ENCODE results near the gene CLDN5.

DNA sequence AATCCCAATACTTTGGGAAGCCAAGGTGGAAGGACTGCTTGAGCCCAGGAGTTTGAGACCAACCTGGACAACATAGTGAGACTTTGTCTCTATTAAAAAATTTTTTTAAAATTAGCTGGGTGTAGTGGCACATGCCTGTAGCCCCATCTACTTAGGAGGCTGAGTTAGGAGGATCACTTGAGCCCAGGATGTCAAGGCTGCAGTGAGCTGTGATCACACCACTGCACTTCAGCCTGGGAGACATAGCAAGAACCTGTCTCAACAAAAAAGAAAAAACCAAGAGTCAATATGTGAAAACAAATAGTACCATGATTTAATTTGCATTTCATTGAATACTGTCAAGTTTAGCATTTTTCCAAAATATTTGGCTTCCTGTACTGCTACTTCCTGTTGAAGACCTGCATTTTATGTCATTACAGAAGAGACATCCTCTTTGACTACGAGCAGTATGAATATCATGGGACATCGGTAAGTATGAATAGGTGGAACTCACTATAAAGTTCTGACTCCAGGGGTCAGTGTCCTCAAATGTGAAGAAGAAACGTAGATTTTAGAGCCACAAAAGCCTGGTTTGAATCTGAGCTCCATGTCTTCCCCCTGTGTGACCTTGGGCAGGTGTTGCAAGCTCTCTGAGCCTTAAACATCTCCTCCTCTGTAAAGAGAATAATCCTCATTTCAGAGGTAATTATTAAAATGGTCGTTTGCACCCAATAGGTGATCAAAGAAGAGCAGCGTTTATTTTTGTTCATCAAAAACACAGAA, 28.5 kb downstream of the CLDN5 start:
- no peak for TF ChIP-seq POLR2AphosphoS5 (IDR thresholded peaks at IDR 0.05; ENCODE audit: low read depth, low read length)
- TF ChIP-seq POLR2A (IDR thresholded peaks at IDR 0.05; ENCODE audit: low read depth, low read length): no peak
- TF ChIP-seq TAF1 (IDR thresholded peaks at IDR 0.05; ENCODE audit: low read depth, low read length): no peak
- TF ChIP-seq PAX5 (IDR thresholded peaks at IDR 0.05; ENCODE audit: insufficient read depth, low read length, severe bottlenecking): no peak
